IPS DF 4.7 (cell line): Measurements from ENCODE around the gene MAD1L1.
"Not testable (repeated sequence)": the region's sequence is repeated elsewhere in the genome, so short reads cannot be mapped to it uniquely, and the experiment has no call there.

Source experiments
- DNase-seq: peaks from one replicate; pipeline ENCODE4 v3.0.0-alpha.2; 2013; ENCODE audit warnings: low spot score; ENCODE audit errors: extremely low read depth

The MAD1L1 gene

DNA sequence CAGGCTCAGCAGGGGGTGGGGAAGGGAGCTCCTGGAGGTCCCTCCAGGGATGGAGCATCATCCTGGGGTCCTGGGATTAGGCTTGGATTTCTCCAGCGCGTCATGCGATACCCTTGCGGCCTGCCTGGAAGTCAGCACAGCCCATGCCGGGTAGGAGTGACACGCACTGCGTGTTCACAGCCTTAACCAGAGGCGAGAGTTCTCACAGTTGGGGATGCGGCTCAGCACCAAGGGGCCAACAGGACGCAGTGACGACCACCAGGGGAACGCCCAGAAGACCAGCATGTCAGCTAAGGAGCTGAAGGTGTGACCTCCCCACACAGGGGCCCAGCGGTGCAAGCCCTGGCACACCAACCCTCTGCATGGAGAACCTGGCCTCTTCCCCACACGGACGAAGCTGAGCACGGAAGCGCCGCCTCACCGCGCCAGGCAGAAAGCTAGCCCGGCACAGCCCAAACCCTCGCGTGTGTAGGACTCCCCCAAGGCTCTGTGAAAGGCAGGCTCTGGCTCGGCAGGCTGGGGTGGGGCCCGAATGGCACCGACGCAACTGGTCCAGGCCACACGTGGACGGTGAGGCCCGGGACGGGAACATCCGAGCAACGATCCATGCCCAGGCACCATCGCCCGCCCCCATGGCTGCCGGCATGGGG is 364.1 kb downstream of the MAD1L1 start:
- DNase-seq = no peak

DNA sequence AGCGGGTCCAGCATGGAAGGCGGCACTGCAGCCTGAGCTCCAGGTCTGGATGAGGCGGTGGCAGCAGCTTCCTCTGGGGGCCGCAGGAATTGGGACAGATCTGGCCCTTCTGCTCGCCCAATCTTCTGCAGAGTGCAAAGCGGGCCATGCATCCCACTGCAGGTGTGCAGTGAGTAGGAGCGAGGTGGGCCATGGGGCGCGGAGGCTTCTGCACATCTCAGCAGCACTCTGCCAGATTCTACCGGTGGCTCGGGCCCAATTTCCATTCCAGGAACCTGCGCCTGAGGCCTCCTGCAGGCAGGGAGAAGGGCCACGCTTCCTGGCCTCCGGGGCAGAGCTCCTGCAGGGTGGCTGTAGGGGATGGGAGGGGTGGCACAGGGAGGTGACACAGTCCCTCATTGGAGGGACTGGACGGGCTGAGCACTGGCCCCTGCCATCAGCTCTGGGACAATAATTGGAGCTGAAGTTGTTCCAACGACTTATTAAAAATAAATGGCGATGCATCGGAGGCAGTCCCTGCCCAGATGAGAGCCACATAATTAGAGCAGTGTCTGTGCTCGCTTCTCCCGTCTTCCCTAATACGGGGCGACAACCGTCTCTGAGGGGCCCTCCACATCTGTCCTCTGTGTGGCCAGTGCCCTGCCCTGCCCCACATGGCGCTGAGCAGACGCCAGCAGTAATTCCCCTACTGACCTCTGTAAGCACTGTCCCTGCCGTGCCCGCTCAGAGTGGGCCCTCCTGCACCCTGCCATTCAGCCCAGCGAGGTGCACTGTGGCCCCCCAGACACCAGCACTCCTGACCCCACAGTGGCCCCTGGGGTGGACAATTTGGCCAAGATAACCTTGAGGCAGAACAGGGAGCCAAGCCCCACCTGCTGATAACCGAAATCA is 365.1 kb downstream of the MAD1L1 start:
- DNase-seq = no peak

DNA sequence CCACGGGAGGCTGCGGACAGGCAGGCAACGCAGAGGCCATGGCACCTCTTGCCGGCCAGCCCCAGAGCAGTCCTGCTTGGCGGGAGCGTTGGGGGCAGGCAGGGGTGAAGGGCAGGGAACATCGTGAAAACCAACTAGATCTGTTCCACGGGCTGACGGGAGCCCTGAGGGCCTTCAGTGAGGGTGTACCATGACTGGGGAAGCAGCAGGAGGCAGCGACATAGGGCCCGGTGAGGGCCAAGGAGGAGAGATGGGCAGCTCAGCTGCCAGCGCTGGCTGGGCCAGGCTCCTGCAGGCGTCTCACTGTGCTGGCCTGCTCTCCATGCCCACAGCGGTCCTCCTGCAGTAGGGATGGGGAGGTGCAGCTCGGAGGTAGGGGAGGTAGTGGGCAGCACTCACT is 366.1 kb downstream of the MAD1L1 start:
- DNase-seq = no peak

DNA sequence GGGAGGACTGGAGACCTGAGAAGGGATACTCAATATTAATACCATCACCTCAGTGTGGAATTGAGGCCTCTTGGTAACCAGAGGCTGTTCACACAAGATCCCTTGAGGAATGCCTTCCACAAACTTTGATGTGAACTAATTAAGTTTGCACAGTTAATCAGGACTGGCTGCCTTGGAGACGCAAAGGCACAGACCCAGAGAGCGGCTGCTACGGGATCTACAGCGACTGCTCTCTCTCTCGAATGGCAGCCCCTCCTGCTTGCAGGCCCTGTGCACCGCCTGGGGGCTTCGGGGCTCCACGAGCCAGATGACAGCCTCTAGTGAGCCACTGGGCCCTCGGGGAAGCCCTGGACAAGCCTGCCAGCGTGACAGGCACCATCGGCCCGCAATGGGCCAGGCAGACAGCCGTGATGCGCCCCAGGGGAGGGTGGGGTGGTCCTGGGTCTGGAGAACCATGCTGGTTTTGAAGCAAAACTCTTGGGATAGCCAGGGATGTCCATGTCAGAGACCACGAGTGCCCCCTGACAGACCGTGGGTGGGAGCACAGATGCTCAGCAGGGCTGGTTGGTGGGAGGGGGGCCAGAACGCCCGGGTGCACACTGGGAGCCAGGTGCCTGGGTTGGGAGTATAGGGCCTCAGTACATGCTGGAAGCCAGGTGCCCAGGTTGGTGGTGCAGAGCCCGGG is 367.0 kb downstream of the MAD1L1 start:
- no peak for DNase-seq

DNA sequence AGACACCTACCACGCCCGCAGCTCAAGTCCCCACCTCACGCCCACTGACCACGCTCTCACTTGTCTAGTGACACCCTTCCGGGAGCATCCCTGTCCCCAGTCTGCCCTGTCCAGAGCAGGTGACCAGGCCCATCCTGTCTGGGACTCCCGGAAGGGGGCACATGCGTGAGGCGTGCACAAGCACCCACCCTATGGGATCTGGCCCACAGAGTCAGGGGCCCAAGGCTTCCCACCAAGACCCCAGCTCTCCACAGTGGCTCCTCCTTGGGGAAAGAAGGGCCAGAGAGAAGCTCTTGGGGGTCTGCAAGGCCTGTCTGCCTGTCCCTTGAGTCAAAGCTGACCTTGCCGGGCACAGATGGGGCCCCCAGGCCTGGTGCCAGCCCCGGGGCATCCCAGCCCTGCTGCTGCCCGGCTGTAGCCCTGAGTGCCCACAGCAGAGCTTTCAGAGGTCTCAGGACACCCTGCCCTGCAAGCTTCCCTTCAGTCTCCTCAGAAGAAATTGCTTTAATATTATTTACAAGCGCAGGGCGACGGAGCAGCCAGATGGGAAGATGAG is 367.7 kb downstream of the MAD1L1 start:
- no peak for DNase-seq

DNA sequence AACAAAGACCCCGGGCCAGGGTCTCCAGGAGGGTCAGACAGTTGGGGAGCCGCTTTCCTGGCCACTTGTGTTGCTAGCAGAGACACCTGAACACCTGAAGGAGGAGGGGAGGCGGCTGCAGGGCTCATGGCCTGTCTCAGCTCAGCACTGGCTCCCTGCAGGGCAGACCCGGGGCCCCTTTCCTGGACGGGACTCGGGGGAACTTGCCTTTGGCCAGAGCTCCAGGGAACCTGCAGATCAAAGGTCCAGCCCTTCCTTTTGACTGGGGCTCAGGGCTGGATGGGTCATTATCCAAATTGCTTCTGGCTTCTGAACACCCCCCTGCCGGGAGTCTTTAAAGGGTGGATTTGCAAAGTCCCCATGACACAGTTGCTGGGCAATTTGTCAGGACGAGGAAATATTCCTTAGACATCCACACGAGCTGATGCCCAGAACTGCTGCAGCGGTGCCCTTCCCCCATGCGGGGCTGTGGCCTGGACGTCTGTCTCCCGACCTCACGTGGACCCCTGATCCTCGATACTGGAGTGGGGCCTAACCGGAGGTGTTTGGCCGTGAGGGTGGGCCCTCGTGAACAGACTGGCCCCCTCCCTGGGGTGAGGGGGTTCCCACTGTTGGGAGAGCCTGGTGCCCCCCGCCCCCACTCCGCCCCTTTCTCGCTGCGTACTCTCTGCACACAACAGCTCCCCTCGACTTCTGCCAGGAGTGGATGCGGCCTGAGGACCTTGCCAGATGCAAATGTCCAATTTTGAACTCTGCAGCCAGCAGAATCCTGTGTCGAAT is 368.4 kb downstream of the MAD1L1 start:
- no peak for DNase-seq

DNA sequence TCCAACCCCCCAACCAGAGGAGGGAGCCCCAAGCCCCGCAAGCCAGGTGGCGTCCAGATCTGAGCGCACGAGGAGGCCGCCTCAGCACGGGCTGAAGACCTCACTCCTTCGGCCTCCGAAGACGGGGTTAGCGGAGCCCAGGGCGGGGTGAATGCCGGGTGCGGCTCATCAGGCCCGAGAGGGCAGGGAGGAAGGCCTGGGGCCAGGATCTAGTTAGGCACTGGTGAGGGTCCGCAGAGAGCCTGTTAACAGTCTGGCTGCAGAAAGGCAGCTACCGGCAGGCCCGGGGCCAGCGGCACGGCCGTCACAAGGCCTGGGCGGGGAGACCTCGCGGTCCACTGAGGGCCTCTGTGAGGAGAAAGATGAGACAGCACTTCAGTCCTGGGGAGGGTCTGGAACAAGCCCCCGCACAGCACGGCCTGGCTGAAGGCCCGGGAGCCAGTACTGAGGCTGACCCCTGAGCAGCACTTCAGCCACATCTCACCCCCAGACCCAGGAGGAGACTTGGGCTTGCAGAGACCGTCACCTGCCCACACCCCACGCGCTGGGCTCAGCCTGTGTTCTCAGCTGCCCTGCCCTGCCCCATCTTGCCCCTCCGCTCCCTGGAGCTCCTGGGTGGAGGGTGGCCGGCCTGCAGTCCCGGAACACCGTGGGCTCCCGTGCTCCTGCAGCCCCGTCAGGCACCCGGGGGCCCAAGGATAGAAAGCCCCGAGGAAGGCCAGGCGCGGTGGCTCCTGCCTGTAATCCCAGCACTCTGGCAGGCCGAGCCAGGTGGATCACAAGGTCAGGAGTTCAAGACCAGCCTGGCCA is 369.4 kb downstream of the MAD1L1 start:
- DNase-seq = no peak

DNA sequence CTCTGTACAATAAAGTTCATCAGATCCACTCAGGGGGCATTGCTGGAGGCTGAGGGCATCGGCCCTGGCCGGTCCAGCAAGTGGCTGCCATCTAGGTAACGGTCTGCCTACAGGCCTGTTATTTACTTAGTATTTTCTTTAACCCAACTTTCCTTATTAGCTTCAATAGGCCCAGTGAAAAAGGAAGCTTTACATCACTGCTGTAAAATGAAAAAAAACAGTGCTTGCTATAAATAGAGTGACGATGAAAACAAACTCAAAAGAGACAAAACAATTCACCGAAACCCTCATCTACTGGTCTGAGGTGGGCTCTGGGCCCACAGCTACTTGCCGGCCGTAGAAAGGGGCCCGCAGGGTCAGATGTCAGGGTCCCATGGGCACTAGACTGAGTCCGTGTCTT is 370.2 kb downstream of the MAD1L1 start:
- DNase-seq = no peak

DNA sequence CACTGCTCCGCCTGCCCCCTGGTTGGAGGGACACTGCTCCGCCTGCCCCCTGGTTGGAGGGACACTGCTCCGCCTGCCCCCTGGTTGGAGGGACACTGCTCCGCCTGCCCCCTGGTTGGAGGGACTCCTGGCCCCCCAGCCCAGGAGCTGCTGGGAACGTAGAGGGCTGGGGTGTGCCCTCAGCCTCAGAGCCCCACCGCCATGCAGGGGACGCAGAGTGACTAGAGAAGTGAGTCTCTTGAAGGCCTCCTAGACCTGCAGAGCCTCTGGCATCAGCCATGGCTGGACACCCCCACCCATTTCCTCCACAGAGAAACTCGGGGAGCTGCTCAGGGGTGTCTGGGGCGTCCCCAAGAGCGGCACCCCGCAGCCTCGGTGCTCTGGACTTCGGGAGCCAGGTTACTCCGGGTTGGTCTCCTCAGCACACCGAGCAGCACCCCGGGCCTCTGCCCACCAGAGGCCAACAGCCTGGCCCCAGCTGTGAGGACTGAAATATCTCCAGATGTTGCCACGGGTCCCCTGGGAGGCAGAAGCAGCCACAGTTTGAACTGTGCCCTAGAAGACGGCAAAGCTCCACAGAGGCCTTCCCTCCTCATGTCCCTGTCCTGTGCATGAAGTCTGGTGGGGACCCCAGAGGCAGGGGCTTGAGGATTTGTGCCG is 370.8 kb downstream of the MAD1L1 start:
- no peak for DNase-seq

DNA sequence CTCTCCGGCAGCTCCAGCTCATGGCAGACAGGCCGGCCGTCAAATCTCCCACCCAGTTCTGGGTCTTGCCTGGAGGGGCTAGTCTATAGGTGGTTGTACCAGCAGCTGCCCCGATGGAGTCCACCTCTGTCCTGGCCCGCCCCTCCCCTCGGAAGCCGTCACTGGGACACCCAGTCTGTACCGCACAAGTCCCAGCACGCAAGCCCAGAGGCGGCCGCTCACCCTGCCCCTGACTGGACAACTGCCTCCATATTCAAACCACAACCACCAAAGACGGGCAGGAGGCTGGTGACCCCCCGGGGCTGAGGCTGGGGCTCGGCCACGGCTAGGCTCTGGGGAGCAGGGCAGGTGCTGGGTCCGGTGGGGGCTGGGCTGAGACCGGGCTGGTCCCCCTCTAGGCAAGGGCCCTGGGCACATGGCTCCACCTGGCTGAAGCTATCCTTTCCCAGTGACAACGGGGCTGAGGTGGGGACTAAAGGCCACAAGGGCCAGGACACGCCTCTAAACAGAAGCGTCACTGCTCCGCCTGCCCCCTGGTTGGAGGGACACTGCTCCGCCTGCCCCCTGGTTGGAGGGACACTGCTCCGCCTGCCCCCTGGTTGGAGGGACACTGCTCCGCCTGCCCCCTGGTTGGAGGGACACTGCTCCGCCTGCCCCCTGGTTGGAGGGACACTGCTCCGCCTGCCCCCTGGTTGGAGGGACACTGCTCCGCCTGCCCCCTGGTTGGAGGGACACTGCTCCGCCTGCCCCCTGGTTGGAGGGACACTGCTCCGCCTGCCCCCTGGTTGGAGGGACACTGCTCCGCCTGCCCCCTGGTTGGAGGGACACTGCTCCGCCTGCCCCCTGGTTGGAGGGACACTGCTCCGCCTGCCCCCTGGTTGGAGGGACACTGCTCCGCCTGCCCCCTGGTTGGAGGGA is 371.6 kb downstream of the MAD1L1 start:
- DNase-seq = not testable (repeated sequence)

DNA sequence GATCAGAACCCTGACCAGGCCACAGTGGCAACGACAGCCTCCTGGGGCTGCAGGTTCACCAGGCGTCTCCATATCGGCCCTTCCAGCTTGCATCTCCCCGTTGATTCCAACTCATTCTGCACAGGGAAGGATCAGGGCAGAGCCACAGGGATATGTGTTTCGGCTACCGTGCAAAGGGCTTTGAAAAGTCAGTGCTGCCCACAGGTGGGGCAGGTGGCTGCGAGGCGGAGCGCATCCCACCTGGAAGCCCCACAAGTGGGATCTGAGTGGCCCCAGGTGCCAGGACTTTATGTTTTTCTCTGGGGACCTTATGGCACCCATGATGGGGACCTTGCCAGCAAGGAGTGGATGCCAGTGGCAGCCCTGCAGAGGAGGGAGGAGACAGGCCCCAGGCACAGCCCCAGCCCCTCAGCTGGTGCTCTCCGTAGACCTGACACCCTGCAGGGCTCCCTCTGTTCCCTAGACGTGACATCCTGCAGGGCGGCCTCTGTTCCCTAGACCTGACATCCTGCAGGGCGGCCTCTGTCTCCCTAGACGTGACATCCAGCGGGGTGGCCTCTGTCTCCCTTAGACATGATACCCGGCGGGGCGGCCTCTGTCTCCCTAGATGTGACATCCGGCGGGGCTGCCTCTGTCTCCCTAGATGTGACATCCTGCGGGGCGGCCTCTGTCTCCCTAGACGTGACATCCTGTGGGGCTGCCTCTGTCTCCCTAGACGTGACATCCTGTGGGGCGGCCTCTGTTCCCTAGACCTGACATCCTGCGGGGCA is 373.3 kb downstream of the MAD1L1 start:
- no peak for DNase-seq

DNA sequence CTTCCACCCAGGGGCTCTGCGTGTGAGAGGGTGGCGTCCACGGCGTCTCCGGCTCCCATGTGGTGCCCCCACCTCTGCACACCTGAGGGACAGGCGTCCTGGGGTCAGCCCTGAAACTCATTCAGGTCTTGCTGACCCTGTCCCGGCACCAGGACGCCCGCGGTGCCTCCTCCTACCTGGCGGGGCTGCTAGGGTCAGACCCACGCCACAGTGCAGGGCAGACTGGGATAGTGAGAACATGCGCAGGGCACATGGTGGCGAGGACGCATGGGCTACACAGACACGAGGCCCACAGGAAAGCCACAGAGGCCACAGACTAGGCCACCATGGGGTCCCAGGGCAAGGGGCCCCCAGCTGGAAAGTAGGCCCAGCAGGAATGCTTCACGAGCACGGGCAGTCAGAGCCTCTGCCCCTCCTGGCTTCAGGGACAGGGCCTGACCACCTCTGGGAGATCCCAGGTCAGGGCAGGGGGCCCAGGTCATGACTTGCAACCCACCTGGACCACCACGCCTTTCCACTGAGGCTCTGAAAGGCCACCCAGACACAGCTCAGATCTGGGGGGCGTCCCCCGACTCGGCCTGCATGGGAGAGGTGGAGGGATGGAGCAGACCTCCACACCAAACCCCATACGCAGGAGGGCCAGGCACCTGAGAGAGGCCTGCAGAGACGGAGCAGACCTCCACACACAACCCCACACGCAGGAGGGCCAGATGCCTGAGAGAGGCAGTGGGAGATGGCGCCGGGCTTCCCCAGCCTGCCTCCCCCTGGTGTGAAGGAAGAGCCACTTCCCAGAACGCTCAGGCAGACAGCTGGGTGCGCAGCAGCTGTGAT is 374.1 kb downstream of the MAD1L1 start:
- no peak for DNase-seq

DNA sequence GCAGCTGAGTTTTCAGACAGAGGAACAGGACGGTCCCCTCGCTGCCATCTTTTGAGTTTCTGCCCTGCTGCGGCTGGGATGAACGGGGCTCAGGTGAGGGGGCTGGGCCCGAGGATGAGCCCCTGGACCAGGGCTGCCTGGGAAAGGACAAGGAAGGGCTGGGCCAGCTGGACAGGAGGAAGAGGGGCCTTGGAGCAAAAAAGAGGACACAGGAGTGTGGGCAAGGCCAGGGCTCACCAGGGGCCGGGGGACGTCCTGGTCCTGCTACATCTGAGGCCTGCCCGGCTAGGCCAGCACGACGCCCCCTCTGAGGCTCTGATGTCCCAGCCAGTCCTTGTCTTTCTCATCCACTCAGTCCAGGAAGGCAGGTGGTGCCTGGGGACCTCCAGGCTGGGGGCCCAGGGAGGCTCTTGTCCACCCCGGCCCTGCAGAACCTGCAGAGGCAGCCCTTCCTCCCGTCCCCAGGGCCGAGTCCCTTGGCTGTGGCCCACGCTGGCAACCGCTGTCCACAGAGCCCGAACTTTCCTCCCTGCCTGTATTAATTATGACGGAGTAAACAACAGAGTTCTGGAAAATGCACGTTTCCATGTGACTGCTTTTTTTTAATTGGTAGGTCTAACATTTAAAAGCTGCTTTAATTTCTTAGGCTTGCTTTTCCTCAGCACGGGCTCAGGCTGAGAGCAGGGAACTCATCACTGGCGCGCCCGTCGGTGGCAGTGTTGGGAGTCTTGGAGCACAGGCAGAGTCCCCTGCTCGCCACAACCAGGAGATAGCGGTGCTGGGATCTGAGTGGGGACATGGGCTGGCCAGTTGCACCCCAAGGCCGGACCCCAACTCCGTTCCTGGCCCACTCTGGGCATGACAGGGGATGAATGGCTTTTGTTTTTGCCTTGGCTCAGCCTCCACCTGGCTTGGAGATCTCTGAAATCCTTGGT is 375.0 kb downstream of the MAD1L1 start:
- DNase-seq = no peak

DNA sequence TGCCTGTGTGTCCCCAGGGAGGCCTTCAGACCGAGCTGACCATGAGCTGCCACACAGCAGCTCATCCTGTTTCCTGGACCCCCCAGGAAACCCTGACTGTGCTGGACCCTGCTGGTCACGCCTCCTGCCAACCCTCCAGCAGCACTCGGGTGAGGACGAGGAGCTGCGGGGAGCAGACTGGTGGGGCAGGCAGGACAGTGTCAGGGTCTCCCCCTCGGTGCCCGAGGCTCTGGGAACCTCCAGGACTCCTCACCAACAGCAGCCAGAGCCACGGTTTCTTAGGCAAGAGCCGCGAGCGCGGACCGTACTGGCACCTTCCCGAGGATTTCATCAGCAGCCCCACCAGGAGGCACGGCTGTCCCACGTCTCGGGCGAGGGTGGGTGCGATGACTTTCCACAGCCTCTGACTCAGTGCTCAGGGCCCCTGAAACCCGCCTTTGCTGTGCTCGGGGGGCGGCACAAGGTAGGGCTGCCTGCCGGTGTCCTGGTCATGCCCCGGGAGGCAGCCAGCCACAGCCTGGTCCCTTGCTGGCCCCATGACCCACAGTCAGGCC is 375.8 kb downstream of the MAD1L1 start:
- DNase-seq = no peak

DNA sequence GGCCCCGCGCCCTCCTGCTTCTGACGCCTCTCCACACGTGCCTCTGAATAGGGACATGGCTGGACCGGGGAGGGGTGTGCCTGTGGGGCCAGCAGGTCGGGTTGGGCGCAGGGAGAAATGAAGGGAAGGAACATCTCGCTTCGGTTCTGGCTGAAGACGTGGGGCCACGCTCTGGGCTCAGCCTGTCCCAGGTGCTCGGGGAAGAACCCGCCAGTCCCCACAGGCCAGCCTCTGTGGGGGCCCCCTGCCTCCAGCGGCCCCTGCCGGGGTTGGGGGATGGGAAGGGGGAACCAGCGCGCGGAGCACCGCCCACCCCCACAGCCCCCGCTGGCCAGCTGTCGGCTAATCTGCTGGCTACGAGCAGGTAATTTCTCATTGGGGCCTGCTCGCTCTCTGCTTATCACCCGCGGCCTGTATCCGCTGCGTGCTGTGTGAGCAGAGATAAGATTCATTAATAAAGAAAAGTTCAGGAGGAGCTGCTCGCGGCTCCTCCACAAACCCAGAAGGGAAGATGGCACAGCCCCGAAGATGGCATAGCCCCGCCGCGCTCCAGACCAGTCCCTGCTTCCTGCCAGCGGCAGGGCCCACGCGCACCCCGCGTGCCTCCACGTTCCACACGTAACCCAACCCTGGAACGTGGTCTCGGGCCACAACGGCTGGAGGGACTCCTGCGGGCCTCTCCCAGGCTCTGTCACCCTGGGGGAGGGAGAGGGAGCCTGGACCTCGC is 376.4 kb downstream of the MAD1L1 start:
- no peak for DNase-seq
